PC-9 (cell line): ENCODE measurements around the gene NOG. TPM values are rescaled to one million over a fixed set of nuclear protein-coding genes. Genes with fewer than 3 reads are reported as not detected.

Source experiments
- BruUV-seq: library from RNA; stranded (reverse); fragments of 400-500 nt; replicated peaks from 2 replicates; lab custom pipeline; 2021; lab: Mats Ljungman, UMichigan
- CTCF ChIA-PET: fragments of 300-600 bp; sonication (Branson Sonifier 250); formaldehyde crosslinking; loops from one replicate; lab custom pipeline; 2022; ENCODE audit warnings: antibody characterized with exemption; lab: Charles Lee
- POLR2A ChIA-PET: fragments of 300-600 bp; sonication (Branson Sonifier 250); formaldehyde crosslinking; loops from one replicate; lab custom pipeline; 2022; ENCODE audit warnings: antibody characterized with exemption; ENCODE audit not compliant: unreplicated experiment; lab: Charles Lee
- DNase-seq, 2 experiments: peaks; one replicate each; pipeline versions ENCODE4 v3.0.0 to v3.0.0-alpha.2; 2015 to 2022; ENCODE audit warnings: mixed read lengths in 1 of 2
- H2AFZ ChIP-seq: fragments of 200-600 bp; sonication (generic); 2 replicates; pipeline ENCODE4 v1.8.1; 2017; ENCODE audit warnings: antibody characterized with exemption
- H3F3A ChIP-seq: fragments of 200-600 bp; sonication (generic); 2 replicates; pipeline ENCODE4 v1.8.1; 2017; ENCODE audit warnings: antibody characterized with exemption, mild to moderate bottlenecking, low read depth; ENCODE audit not compliant: insufficient read depth
- H3K27ac ChIP-seq: fragments of 200-600 bp; sonication (generic); 2 replicates; pipeline ENCODE4 v1.6.1; 2016; ENCODE audit warnings: mixed run types
- H3K27me3 ChIP-seq: fragments of 200-600 bp; sonication (generic); 2 replicates; pipeline ENCODE4 v1.6.1; 2016; ENCODE audit warnings: low read depth, mixed run types; ENCODE audit not compliant: insufficient read depth
- H3K36me3 ChIP-seq: fragments of 200-600 bp; sonication (generic); 2 replicates; pipeline ENCODE4 v1.6.1; 2016; ENCODE audit warnings: low read depth, mixed run types
- H3K4me1 ChIP-seq: fragments of 200-600 bp; sonication (generic); replicated peaks from 2 replicates; pipeline ENCODE4 v1.6.1; 2016; ENCODE audit warnings: mixed run types; ENCODE audit not compliant: insufficient read depth
- H3K4me2 ChIP-seq: fragments of 200-600 bp; sonication (generic); 2 replicates; pipeline ENCODE4 v1.6.1; 2017; ENCODE audit warnings: mixed run types
- H3K4me3 ChIP-seq: fragments of 200-600 bp; sonication (generic); 2 replicates; pipeline ENCODE4 v1.6.1; 2016; ENCODE audit warnings: mixed run types
- H3K79me2 ChIP-seq: fragments of 200-600 bp; sonication (generic); 2 replicates; pipeline ENCODE4 v1.6.1; 2017; ENCODE audit warnings: low read depth, mixed run types
- H3K9me2 ChIP-seq: fragments of 200-600 bp; sonication (generic); 2 replicates; pipeline ENCODE4 v1.8.1; 2017; ENCODE audit warnings: mild to moderate bottlenecking; ENCODE audit not compliant: insufficient read depth
- H3K9me3 ChIP-seq: fragments of 200-600 bp; sonication (generic); 2 replicates; pipeline ENCODE4 v1.8.1; 2016; ENCODE audit warnings: low read depth; ENCODE audit not compliant: insufficient read depth
- H4K20me1 ChIP-seq: fragments of 200-600 bp; sonication (generic); 2 replicates; pipeline ENCODE4 v1.8.1; 2017; ENCODE audit not compliant: insufficient read depth
- EZH2 ChIP-seq: fragments of 200-600 bp; sonication (generic); IDR thresholded peaks from 2 replicates; pipeline ENCODE4 v1.8.0; 2017; ENCODE audit warnings: antibody characterized with exemption, low read depth
- intact Hi-C: fragments of 100-400 bp; cut with micrococcal nuclease; formaldehyde crosslinking; loops from one replicate; pipeline ENCODE4 v1.10.0; 2022; ENCODE audit not compliant: unreplicated experiment
- total RNA-seq: library from RNA; stranded (reverse); gene quantifications from 2 replicates; pipeline ENCODE4 v1.2.3, GENCODE V29; 2021
- TF ChIP-seq, protein P1 (sequence below): fragments of 200-600 bp; sonication (generic); conservative IDR thresholded peaks from 2 replicates; pipeline ENCODE4 v1.6.1; 2017; ENCODE audit warnings: mixed run types, antibody characterized with exemption, mild to moderate bottlenecking, moderate library complexity

NOG gene
- total RNA-seq, 1 experiment from 2014 or later, result 4.8 TPM

DNA sequence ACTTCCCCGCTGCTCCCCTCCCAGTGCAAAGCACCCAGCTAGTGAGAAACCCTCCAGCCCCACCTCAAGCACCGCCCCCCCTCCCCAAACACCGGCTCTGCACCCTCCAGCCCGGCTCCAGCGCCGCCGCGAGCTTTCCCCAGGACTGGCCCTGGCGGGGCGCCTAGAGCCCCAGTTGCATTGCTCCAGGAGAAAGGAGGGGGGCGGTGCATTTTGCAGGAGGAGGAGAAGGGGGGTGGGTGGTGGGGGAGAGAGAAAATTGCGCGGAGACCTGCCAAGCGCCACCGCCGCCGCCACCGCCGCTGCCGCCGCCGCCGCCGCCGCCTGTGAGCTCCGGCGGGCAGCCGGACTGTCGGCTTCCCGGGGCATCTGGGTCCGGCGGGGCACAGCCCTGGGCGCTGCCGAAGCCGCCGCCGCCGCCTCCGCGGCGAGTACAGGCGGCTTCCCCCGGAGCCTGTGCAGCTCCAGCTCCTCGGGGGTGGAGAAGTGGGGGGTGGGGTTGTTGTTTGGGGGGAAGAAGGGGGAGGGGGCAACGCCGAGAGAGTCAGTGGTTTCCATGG, 333 bp upstream of the NOG start:
- POLR2A ChIA-PET, result interaction anchor here (0.5 to 0.7 kb wide), 3 partner anchors 81 to 89 kb away, joined by 4 to 15 read pairs (median 6); no protein-coding TSS in a partner anchor
- intact Hi-C loops, result loop anchor here (1.0 to 5.0 kb wide), 6 partner anchors 61 to 1066 kb away; partner anchors contain the start of genes C17orf67 and DGKE
- peak in 1 of 2 experiments; percentile 67 for DNase-seq
- Histone ChIP-seq H3K4me1 (peaks cover 10% of the 10 kb centered on the region), H4K20me1 (no peaks in the 10 kb centered on the region), H3K27ac (peak overlapping the region; percentile 59), H3K4me2 (peak overlapping the region; percentile 87), H3F3A (peaks cover 18% of the 10 kb centered on the region), H3K79me2 (peaks cover 30% of the 10 kb centered on the region), H3K27me3 (no peaks in the 10 kb centered on the region), H3K9me3 (no peaks in the 10 kb centered on the region), H3K36me3 (no peaks in the 10 kb centered on the region), H3K4me3 (peak overlapping the region; percentile 97), H2AFZ (peak overlapping the region; percentile 91), H3K9me2 (no peaks in the 10 kb centered on the region)
- TF ChIP-seq, protein P1, sequence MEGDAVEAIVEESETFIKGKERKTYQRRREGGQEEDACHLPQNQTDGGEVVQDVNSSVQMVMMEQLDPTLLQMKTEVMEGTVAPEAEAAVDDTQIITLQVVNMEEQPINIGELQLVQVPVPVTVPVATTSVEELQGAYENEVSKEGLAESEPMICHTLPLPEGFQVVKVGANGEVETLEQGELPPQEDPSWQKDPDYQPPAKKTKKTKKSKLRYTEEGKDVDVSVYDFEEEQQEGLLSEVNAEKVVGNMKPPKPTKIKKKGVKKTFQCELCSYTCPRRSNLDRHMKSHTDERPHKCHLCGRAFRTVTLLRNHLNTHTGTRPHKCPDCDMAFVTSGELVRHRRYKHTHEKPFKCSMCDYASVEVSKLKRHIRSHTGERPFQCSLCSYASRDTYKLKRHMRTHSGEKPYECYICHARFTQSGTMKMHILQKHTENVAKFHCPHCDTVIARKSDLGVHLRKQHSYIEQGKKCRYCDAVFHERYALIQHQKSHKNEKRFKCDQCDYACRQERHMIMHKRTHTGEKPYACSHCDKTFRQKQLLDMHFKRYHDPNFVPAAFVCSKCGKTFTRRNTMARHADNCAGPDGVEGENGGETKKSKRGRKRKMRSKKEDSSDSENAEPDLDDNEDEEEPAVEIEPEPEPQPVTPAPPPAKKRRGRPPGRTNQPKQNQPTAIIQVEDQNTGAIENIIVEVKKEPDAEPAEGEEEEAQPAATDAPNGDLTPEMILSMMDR, result no peak
- TF ChIP-seq EZH2, result no peak
- CTCF ChIA-PET, result interaction anchor here (2.1 to 3.7 kb wide), 2 partner anchors 106 to 123 kb away, joined by 9 to 34 read pairs; no protein-coding TSS in a partner anchor
- BruUV-seq, result no TSS peak

DNA sequence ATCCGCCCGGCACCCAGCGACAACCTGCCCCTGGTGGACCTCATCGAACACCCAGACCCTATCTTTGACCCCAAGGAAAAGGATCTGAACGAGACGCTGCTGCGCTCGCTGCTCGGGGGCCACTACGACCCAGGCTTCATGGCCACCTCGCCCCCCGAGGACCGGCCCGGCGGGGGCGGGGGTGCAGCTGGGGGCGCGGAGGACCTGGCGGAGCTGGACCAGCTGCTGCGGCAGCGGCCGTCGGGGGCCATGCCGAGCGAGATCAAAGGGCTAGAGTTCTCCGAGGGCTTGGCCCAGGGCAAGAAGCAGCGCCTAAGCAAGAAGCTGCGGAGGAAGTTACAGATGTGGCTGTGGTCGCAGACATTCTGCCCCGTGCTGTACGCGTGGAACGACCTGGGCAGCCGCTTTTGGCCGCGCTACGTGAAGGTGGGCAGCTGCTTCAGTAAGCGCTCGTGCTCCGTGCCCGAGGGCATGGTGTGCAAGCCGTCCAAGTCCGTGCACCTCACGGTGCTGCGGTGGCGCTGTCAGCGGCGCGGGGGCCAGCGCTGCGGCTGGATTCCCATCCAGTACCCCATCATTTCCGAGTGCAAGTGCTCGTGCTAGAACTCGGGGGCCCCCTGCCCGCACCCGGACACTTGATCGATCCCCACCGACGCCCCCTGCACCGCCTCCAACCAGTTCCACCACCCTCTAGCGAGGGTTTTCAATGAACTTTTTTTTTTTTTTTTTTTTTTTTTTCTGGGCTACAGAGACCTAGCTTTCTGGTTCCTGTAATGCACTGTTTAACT, 1.0 kb downstream of the NOG start:
- Histone ChIP-seq H3K4me1 (peaks cover 22% of the 10 kb centered on the region), H3K27ac (peak overlapping the region; percentile 59), H3K4me3 (peak overlapping the region; percentile 97), H4K20me1 (no peaks in the 10 kb centered on the region), H3K4me2 (peak overlapping the region; percentile 87), H3K9me2 (no peaks in the 10 kb centered on the region), H3F3A (peaks cover 31% of the 10 kb centered on the region), H3K27me3 (no peaks in the 10 kb centered on the region), H2AFZ (peak overlapping the region; percentile 91), H3K36me3 (no peaks in the 10 kb centered on the region), H3K9me3 (no peaks in the 10 kb centered on the region), H3K79me2 (peaks cover 32% of the 10 kb centered on the region)
- BruUV-seq, result no TSS peak
- TF ChIP-seq, protein P1, result peak; percentile 24; the same call in 1 of the 2 replicates
- no peak for TF ChIP-seq EZH2
- ChIA-PET CTCF (interaction anchor here (0.6 to 1.0 kb wide), 4 partner anchors 43 to 248 kb away, joined by 3 to 6 read pairs (median 4); no protein-coding TSS in a partner anchor), POLR2A (no interaction called here)
- intact Hi-C loops, result loop anchor here (2.0 to 5.0 kb wide), 4 partner anchors 104 to 1067 kb away; partner anchors contain the start of genes C17orf67 and DGKE
- peak; percentile 44 to 60 for DNase-seq

DNA sequence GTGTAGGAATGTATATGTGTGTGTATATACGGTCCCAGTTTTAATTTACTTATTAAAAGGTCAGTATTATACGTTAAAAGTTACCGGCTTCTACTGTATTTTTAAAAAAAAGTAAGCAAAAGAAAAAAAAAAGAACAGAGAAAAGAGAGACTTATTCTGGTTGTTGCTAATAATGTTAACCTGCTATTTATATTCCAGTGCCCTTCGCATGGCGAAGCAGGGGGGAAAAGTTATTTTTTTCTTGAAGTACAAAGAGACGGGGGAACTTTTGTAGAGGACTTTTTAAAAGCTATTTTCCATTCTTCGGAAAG, 1.6 kb downstream of the NOG start:
- H3K79me2 ChIP-seq, result peaks cover 32% of the 10 kb centered on the region
- H3K27ac ChIP-seq, result peak overlapping the region; percentile 59
- H3K36me3 ChIP-seq, result no peaks in the 10 kb centered on the region
- DNase-seq, result no peak
- H3K9me3 ChIP-seq, result no peaks in the 10 kb centered on the region
- no peaks in the 10 kb centered on the region for H4K20me1 ChIP-seq
- no peaks in the 10 kb centered on the region for H3K9me2 ChIP-seq
- no peaks in the 10 kb centered on the region for H3K27me3 ChIP-seq
- ChIA-PET CTCF (interaction anchor here (0.6 to 1.0 kb wide), 4 partner anchors 42 to 247 kb away, joined by 3 to 6 read pairs (median 4); no protein-coding TSS in a partner anchor), POLR2A (interaction anchor here (0.6 to 0.7 kb wide), 2 partner anchors 192 to 543 kb away, joined by 9 to 13 read pairs; no protein-coding TSS in a partner anchor)
- intact Hi-C loops, result loop anchor here (2.0 kb wide), 1 partner anchor 104 kb away; no protein-coding TSS in a partner anchor
- TF ChIP-seq, protein P1, result no peak
- TF ChIP-seq EZH2, result no peak
- BruUV-seq, result no TSS peak
- H2AFZ ChIP-seq, result peak overlapping the region; percentile 91
- H3K4me3 ChIP-seq, result peak overlapping the region; percentile 97
- H3K4me2 ChIP-seq, result peak overlapping the region; percentile 87
- peaks cover 22% of the 10 kb centered on the region for H3K4me1 ChIP-seq
- H3F3A ChIP-seq, result peaks cover 31% of the 10 kb centered on the region
